Measurements from ENCODE around the gene AHSA1. TPM values are rescaled to one million over a fixed set of nuclear protein-coding genes. Genes with fewer than 3 reads are reported as not detected.

AHSA1 gene
- total and polyA plus RNA-seq, 2 experiments from 2014 or later: 177 to 213 TPM

DNA sequence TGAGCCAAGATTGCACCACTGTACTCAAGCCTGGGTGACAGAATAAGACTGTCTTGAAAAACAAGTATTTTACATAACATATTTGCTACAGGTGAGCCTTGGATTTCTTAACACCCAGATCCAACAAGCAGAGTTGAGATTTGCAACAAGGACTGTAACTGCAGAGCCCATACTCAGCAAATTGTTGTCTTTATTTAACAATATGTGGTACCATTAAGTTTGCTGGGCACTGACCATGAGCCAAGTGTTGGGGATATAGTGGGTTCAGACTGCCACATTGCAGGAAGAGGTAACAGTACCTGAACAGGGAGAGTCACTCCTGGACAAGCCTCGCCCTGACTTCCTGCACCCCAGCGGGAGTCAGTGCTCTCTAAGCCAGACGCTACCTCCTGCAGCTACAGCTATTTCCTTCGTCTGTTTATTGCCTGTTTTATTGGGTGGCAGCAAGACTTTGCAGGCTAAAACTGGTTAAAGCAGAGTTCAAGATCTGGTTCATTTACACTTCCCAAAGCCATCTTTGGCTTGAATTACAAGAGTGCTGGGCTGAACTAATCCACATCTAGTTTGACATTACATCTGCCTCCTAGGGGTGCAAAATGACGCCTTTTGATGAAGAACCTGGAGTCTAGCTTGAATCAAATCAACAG is 12.5 kb downstream of the AHSA1 start:
- Histone ChIP-seq H3K27ac (ENCODE audit: low read depth) (peak overlapping the region; percentile 76), H3F3A (replicated peaks; ENCODE audit: low read depth) (peaks cover 11% of the 10 kb centered on the region), H4K20me1 (replicated peaks; ENCODE audit: insufficient read depth) (peaks cover 6% of the 10 kb centered on the region), H3K79me2 (replicated peaks; ENCODE audit: insufficient read depth) (no peaks in the 10 kb centered on the region), H3K4me1 (ENCODE audit: insufficient read depth) (peaks cover 10% of the 10 kb centered on the region), H3K4me3 (no peak overlapping the region), H3K27me3 (ENCODE audit: insufficient read depth) (no peaks in the 10 kb centered on the region), H2AFZ (no peak overlapping the region), H3K9me2 (ENCODE audit: insufficient read depth) (no peaks in the 10 kb centered on the region), H3K36me3 (ENCODE audit: insufficient read depth) (peaks cover 19% of the 10 kb centered on the region), H3K4me2 (no peak overlapping the region)
- Mint-ChIP-seq H3K9me3 (no peaks in the 10 kb centered on the region; the same call in 2 of the 3 replicates), H3K36me3 (ENCODE audit: low read depth) (peaks cover 40% of the 10 kb centered on the region), H3K27ac (peak overlapping the region; percentile 74; the same call in 1 of the 2 replicates), H3K27me3 (ENCODE audit: insufficient read depth, low read depth, poor library complexity) (peaks cover 4% of the 10 kb centered on the region), H3K4me1 (peaks cover 28% of the 10 kb centered on the region), H3K4me3 (no peak overlapping the region)
- TF ChIP-seq, protein P1, sequence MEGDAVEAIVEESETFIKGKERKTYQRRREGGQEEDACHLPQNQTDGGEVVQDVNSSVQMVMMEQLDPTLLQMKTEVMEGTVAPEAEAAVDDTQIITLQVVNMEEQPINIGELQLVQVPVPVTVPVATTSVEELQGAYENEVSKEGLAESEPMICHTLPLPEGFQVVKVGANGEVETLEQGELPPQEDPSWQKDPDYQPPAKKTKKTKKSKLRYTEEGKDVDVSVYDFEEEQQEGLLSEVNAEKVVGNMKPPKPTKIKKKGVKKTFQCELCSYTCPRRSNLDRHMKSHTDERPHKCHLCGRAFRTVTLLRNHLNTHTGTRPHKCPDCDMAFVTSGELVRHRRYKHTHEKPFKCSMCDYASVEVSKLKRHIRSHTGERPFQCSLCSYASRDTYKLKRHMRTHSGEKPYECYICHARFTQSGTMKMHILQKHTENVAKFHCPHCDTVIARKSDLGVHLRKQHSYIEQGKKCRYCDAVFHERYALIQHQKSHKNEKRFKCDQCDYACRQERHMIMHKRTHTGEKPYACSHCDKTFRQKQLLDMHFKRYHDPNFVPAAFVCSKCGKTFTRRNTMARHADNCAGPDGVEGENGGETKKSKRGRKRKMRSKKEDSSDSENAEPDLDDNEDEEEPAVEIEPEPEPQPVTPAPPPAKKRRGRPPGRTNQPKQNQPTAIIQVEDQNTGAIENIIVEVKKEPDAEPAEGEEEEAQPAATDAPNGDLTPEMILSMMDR (conservative IDR thresholded peaks at IDR 0.05; ENCODE audit: low read depth in 2 of 2): no peak
- TF ChIP-seq, protein P2, sequence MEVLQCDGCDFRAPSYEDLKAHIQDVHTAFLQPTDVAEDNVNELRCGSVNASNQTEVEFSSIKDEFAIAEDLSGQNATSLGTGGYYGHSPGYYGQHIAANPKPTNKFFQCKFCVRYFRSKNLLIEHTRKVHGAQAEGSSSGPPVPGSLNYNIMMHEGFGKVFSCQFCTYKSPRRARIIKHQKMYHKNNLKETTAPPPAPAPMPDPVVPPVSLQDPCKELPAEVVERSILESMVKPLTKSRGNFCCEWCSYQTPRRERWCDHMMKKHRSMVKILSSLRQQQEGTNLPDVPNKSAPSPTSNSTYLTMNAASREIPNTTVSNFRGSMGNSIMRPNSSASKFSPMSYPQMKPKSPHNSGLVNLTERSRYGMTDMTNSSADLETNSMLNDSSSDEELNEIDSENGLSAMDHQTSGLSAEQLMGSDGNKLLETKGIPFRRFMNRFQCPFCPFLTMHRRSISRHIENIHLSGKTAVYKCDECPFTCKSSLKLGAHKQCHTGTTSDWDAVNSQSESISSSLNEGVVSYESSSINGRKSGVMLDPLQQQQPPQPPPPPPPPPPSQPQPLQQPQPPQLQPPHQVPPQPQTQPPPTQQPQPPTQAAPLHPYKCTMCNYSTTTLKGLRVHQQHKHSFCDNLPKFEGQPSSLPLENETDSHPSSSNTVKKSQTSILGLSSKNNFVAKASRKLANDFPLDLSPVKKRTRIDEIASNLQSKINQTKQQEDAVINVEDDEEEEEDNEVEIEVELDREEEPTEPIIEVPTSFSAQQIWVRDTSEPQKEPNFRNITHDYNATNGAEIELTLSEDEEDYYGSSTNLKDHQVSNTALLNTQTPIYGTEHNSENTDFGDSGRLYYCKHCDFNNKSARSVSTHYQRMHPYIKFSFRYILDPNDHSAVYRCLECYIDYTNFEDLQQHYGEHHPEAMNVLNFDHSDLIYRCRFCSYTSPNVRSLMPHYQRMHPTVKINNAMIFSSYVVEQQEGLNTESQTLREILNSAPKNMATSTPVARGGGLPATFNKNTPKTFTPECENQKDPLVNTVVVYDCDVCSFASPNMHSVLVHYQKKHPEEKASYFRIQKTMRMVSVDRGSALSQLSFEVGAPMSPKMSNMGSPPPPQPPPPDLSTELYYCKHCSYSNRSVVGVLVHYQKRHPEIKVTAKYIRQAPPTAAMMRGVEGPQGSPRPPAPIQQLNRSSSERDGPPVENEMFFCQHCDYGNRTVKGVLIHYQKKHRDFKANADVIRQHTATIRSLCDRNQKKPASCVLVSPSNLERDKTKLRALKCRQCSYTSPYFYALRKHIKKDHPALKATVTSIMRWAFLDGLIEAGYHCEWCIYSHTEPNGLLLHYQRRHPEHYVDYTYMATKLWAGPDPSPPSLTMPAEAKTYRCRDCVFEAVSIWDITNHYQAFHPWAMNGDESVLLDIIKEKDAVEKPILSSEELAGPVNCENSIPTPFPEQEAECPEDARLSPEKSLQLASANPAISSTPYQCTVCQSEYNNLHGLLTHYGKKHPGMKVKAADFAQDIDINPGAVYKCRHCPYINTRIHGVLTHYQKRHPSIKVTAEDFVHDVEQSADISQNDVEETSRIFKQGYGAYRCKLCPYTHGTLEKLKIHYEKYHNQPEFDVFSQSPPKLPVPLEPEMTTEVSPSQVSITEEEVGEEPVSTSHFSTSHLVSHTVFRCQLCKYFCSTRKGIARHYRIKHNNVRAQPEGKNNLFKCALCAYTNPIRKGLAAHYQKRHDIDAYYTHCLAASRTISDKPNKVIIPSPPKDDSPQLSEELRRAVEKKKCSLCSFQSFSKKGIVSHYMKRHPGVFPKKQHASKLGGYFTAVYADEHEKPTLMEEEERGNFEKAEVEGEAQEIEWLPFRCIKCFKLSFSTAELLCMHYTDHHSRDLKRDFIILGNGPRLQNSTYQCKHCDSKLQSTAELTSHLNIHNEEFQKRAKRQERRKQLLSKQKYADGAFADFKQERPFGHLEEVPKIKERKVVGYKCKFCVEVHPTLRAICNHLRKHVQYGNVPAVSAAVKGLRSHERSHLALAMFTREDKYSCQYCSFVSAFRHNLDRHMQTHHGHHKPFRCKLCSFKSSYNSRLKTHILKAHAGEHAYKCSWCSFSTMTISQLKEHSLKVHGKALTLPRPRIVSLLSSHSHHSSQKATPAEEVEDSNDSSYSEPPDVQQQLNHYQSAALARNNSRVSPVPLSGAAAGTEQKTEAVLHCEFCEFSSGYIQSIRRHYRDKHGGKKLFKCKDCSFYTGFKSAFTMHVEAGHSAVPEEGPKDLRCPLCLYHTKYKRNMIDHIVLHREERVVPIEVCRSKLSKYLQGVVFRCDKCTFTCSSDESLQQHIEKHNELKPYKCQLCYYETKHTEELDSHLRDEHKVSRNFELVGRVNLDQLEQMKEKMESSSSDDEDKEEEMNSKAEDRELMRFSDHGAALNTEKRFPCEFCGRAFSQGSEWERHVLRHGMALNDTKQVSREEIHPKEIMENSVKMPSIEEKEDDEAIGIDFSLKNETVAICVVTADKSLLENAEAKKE (CRISPR knock-in tag; IDR thresholded peaks at IDR 0.05): no peak
- TF ChIP-seq, protein P3, sequence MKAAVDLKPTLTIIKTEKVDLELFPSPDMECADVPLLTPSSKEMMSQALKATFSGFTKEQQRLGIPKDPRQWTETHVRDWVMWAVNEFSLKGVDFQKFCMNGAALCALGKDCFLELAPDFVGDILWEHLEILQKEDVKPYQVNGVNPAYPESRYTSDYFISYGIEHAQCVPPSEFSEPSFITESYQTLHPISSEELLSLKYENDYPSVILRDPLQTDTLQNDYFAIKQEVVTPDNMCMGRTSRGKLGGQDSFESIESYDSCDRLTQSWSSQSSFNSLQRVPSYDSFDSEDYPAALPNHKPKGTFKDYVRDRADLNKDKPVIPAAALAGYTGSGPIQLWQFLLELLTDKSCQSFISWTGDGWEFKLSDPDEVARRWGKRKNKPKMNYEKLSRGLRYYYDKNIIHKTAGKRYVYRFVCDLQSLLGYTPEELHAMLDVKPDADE (IDR thresholded peaks at IDR 0.05): no peak
- no peak for TF ChIP-seq CREB1 (CRISPR knock-in tag; IDR thresholded peaks at IDR 0.05; ENCODE audit: low read depth)
- TF ChIP-seq NANOG (IDR thresholded peaks at IDR 0.05; ENCODE audit: borderline replicate concordance): no peak
- TF ChIP-seq STAT1 (IDR thresholded peaks at IDR 0.05; ENCODE audit: unreplicated experiment): no peak
- TF ChIP-seq POLR2AphosphoS5 (IDR thresholded peaks at IDR 0.05; ENCODE audit: low read depth): no peak
- no peak for TF ChIP-seq ZNF114 (CRISPR knock-in tag; IDR thresholded peaks at IDR 0.05)
- no peak for TF ChIP-seq JUNB (IDR thresholded peaks at IDR 0.05; ENCODE audit: unreplicated experiment)
- TF ChIP-seq ZNF331 (CRISPR knock-in tag; IDR thresholded peaks at IDR 0.05; ENCODE audit: low read depth): no peak
- peak; percentile 46 for ATAC-seq
- DNase-seq (ENCODE audit: low spot score): peak; percentile 31
